ENCODE data around the gene RAB3IL1.

The RAB3IL1 gene

GRCh38 chr11:61905067-61905696, 12.2 kb downstream of the RAB3IL1 start:
- Histone ChIP-seq H3K27ac (ENCODE audit: low read depth in 2 of 2, low read length in 2 of 2) (no peak overlapping the region), H3K9ac (ENCODE audit: low read depth in 1 of 2, low read length in 2 of 2) (no peak overlapping the region), H3K36me3 (ENCODE audit: control insufficient read depth in 2 of 2, insufficient read depth in 2 of 2, low read length in 2 of 2) (peaks cover 0 to 3% of the 10 kb centered on the region in 2 donors), H3K27me3 (ENCODE audit: control insufficient read depth in 2 of 2, insufficient read depth in 2 of 2, low read length in 2 of 2) (no peaks in the 10 kb centered on the region), H3K4me1 (ENCODE audit: control insufficient read depth in 2 of 2, insufficient read depth in 2 of 2, low read length in 2 of 2) (no peaks in the 10 kb centered on the region), H3K9me3 (ENCODE audit: control insufficient read depth in 2 of 2, low read length in 2 of 2) (no peaks in the 10 kb centered on the region), H3K4me3 (ENCODE audit: low read length in 2 of 2) (no peak overlapping the region)

DNA sequence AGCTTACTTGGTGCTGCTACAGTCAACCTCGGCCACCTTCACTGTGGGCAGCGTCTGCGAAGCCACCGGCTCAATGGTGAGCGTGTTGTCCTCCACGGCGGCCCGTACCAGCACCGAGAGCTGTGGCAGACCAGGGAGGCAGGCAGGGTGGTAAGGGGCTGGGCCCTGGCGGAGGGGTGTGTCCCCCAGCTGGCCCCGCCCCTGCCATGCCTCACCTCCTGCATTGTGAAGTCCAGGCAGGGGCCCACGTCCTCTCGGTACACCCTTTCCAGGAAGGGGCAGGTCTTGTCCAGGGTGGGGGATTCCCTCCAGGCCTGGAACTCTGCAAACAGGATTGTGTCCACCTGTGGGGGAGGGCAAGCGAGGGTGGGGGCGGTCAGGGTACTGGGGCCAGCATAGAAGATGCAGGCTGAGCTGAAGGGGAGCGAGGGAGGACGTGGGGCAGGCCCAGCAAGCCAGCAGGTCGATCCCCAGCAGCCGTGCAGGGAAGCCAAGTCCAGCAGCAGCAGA, 12.8 kb downstream of the RAB3IL1 start:
- H3K4me3 ChIP-seq (ENCODE audit: low read length in 2 of 2), result no peak overlapping the region
- no peak overlapping the region for H3K9ac ChIP-seq (ENCODE audit: low read depth in 1 of 2, low read length in 2 of 2)
- H3K27me3 ChIP-seq (ENCODE audit: control insufficient read depth in 2 of 2, insufficient read depth in 2 of 2, low read length in 2 of 2), result no peaks in the 10 kb centered on the region
- H3K36me3 ChIP-seq (ENCODE audit: control insufficient read depth in 2 of 2, insufficient read depth in 2 of 2, low read length in 2 of 2), result peaks cover 0 to 3% of the 10 kb centered on the region in 2 donors
- H3K4me1 ChIP-seq (ENCODE audit: control insufficient read depth in 2 of 2, insufficient read depth in 2 of 2, low read length in 2 of 2), result no peaks in the 10 kb centered on the region
- H3K9me3 ChIP-seq (ENCODE audit: control insufficient read depth in 2 of 2, low read length in 2 of 2), result no peaks in the 10 kb centered on the region
- H3K27ac ChIP-seq (ENCODE audit: low read depth in 2 of 2, low read length in 2 of 2), result no peak overlapping the region

DNA sequence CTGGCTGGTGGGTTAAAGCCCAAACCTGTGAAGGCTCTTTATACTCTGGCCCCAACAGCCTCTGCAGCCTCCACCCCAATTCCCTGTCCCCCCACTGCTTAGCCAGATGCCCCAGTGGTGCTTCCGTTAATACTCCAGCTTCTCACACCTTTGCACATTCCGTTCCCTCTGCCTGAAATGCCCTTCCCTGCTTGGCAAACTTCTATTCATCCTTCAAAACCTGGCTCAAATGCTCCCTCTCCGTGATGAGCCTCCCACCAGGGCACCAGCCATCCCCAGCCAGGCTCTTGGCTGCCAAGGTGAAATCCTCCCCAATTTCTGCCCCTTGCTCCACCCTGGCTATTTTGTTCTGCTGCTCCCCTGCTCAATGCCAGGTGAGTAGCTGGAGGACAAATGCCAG, 13.5 kb downstream of the RAB3IL1 start:
- H3K27me3 ChIP-seq (ENCODE audit: control insufficient read depth in 2 of 2, insufficient read depth in 2 of 2, low read length in 2 of 2), result no peaks in the 10 kb centered on the region
- H3K9ac ChIP-seq (ENCODE audit: low read depth in 1 of 2, low read length in 2 of 2), result no peak overlapping the region
- H3K4me1 ChIP-seq (ENCODE audit: control insufficient read depth in 2 of 2, insufficient read depth in 2 of 2, low read length in 2 of 2), result no peaks in the 10 kb centered on the region
- peaks cover 0 to 3% of the 10 kb centered on the region in 2 donors for H3K36me3 ChIP-seq (ENCODE audit: control insufficient read depth in 2 of 2, insufficient read depth in 2 of 2, low read length in 2 of 2)
- no peaks in the 10 kb centered on the region for H3K9me3 ChIP-seq (ENCODE audit: control insufficient read depth in 2 of 2, low read length in 2 of 2)
- H3K4me3 ChIP-seq (ENCODE audit: low read length in 2 of 2), result no peak overlapping the region
- H3K27ac ChIP-seq (ENCODE audit: low read depth in 2 of 2, low read length in 2 of 2), result no peak overlapping the region

GRCh38 chr11:61902313-61902712, 15.1 kb downstream of the RAB3IL1 start:
- peaks cover 0 to 3% of the 10 kb centered on the region in 2 donors for H3K36me3 ChIP-seq (ENCODE audit: control insufficient read depth in 2 of 2, insufficient read depth in 2 of 2, low read length in 2 of 2)
- no peak overlapping the region for H3K9ac ChIP-seq (ENCODE audit: low read depth in 1 of 2, low read length in 2 of 2)
- no peak overlapping the region for H3K27ac ChIP-seq (ENCODE audit: low read depth in 2 of 2, low read length in 2 of 2)

DNA sequence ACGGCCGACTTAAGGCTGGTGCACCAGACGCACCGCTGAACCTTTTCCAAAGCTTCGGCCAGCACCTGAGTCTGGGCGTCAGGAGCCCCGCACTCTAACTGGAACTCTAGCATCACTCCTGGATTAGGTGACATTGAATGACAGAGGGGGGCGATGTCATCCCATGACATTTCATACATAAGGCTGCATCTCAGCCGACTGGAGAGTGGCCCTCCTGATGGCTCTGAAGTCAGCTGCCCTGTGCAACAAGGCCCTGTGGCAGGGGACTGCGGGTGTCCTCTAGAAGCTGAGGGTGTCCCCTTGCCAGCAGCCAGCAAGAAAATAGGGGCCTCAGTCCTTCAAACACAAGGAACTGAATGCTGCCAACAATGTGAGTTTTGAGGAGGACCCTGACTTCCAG, 16.0 kb downstream of the RAB3IL1 start:
- Histone ChIP-seq H3K27me3 (ENCODE audit: control insufficient read depth in 2 of 2, insufficient read depth in 2 of 2, low read length in 2 of 2) (no peaks in the 10 kb centered on the region), H3K9ac (ENCODE audit: low read depth in 1 of 2, low read length in 2 of 2) (no peak overlapping the region), H3K4me3 (ENCODE audit: low read length in 2 of 2) (no peak overlapping the region), H3K9me3 (ENCODE audit: control insufficient read depth in 2 of 2, low read length in 2 of 2) (no peaks in the 10 kb centered on the region), H3K36me3 (ENCODE audit: control insufficient read depth in 2 of 2, insufficient read depth in 2 of 2, low read length in 2 of 2) (peaks cover 0 to 3% of the 10 kb centered on the region in 2 donors), H3K4me1 (ENCODE audit: control insufficient read depth in 2 of 2, insufficient read depth in 2 of 2, low read length in 2 of 2) (peaks cover 0 to 3% of the 10 kb centered on the region in 2 donors), H3K27ac (ENCODE audit: low read depth in 2 of 2, low read length in 2 of 2) (no peak overlapping the region)

More at GRCh38 chr11:61902313-61902712, 15.1 kb downstream of the RAB3IL1 start:
- Histone ChIP-seq H3K9me3 (ENCODE audit: control insufficient read depth in 2 of 2, low read length in 2 of 2) (no peaks in the 10 kb centered on the region), H3K27me3 (ENCODE audit: control insufficient read depth in 2 of 2, insufficient read depth in 2 of 2, low read length in 2 of 2) (no peaks in the 10 kb centered on the region), H3K4me3 (ENCODE audit: low read length in 2 of 2) (no peak overlapping the region), H3K4me1 (ENCODE audit: control insufficient read depth in 2 of 2, insufficient read depth in 2 of 2, low read length in 2 of 2) (peaks cover 0 to 3% of the 10 kb centered on the region in 2 donors)

GRCh38 chr11:61900251-61900650, 17.1 kb downstream of the RAB3IL1 start:
- H3K4me3 ChIP-seq (ENCODE audit: low read length in 2 of 2), result no peak overlapping the region
- peaks cover 0 to 3% of the 10 kb centered on the region in 2 donors for H3K4me1 ChIP-seq (ENCODE audit: control insufficient read depth in 2 of 2, insufficient read depth in 2 of 2, low read length in 2 of 2)
- H3K9ac ChIP-seq (ENCODE audit: low read depth in 1 of 2, low read length in 2 of 2), result no peak overlapping the region
- peaks cover 0 to 3% of the 10 kb centered on the region in 2 donors for H3K36me3 ChIP-seq (ENCODE audit: control insufficient read depth in 2 of 2, insufficient read depth in 2 of 2, low read length in 2 of 2)
- H3K27ac ChIP-seq (ENCODE audit: low read depth in 2 of 2, low read length in 2 of 2), result no peak overlapping the region
- no peaks in the 10 kb centered on the region for H3K9me3 ChIP-seq (ENCODE audit: control insufficient read depth in 2 of 2, low read length in 2 of 2)
- H3K27me3 ChIP-seq (ENCODE audit: control insufficient read depth in 2 of 2, insufficient read depth in 2 of 2, low read length in 2 of 2), result no peaks in the 10 kb centered on the region

- H3K36me3 ChIP-seq (ENCODE audit: control insufficient read depth in 2 of 2, insufficient read depth in 2 of 2, low read length in 2 of 2), result peaks cover 0 to 2% of the 10 kb centered on the region in 2 donors
- H3K27me3 ChIP-seq (ENCODE audit: control insufficient read depth in 2 of 2, insufficient read depth in 2 of 2, low read length in 2 of 2), result no peaks in the 10 kb centered on the region
- no peak overlapping the region for H3K27ac ChIP-seq (ENCODE audit: low read depth in 2 of 2, low read length in 2 of 2)
- H3K9ac ChIP-seq (ENCODE audit: low read depth in 1 of 2, low read length in 2 of 2), result no peak overlapping the region
- peaks cover 0 to 3% of the 10 kb centered on the region in 2 donors for H3K4me1 ChIP-seq (ENCODE audit: control insufficient read depth in 2 of 2, insufficient read depth in 2 of 2, low read length in 2 of 2)
- H3K9me3 ChIP-seq (ENCODE audit: control insufficient read depth in 2 of 2, low read length in 2 of 2), result no peaks in the 10 kb centered on the region
- H3K4me3 ChIP-seq (ENCODE audit: low read length in 2 of 2), result no peak overlapping the region
These were observed 18.1 kb downstream of the RAB3IL1 start for GRCh38 chr11:61899146-61899841.

DNA sequence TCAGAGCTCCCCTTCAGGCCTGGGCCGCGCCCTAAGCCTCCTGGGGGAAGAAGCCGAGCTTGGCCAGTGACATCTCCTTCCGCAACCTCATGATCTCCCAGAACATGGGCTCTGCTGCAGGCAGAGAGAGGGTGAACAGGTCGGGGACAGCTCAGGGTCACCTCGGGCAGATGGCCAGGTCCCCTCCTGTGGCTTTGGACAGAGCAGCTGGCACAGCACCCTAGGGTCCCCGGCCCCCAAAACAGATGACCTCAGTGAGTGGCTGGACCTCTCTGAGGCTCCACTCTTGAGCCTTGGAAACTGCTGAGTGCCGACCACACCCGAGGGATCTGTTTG, 19.2 kb downstream of the RAB3IL1 start:
- Histone ChIP-seq H3K9me3 (ENCODE audit: control insufficient read depth in 2 of 2, low read length in 2 of 2) (no peaks in the 10 kb centered on the region), H3K9ac (ENCODE audit: low read depth in 1 of 2, low read length in 2 of 2) (no peak overlapping the region), H3K27ac (ENCODE audit: low read depth in 2 of 2, low read length in 2 of 2) (no peak overlapping the region), H3K4me1 (ENCODE audit: control insufficient read depth in 2 of 2, insufficient read depth in 2 of 2, low read length in 2 of 2) (peaks cover 0 to 3% of the 10 kb centered on the region in 2 donors), H3K4me3 (ENCODE audit: low read length in 2 of 2) (no peak overlapping the region), H3K27me3 (ENCODE audit: control insufficient read depth in 2 of 2, insufficient read depth in 2 of 2, low read length in 2 of 2) (no peaks in the 10 kb centered on the region), H3K36me3 (ENCODE audit: control insufficient read depth in 2 of 2, insufficient read depth in 2 of 2, low read length in 2 of 2) (no peaks in the 10 kb centered on the region)

GRCh38 chr11:61897387-61898246, 19.7 kb downstream of the RAB3IL1 start:
- peaks cover 0 to 3% of the 10 kb centered on the region in 2 donors for H3K4me1 ChIP-seq (ENCODE audit: control insufficient read depth in 2 of 2, insufficient read depth in 2 of 2, low read length in 2 of 2)
- H3K27ac ChIP-seq (ENCODE audit: low read depth in 2 of 2, low read length in 2 of 2), result no peak overlapping the region
- no peaks in the 10 kb centered on the region for H3K9me3 ChIP-seq (ENCODE audit: control insufficient read depth in 2 of 2, low read length in 2 of 2)
- H3K36me3 ChIP-seq (ENCODE audit: control insufficient read depth in 2 of 2, insufficient read depth in 2 of 2, low read length in 2 of 2), result no peaks in the 10 kb centered on the region
- H3K9ac ChIP-seq (ENCODE audit: low read depth in 1 of 2, low read length in 2 of 2), result no peak overlapping the region
- no peak overlapping the region for H3K4me3 ChIP-seq (ENCODE audit: low read length in 2 of 2)
- no peaks in the 10 kb centered on the region for H3K27me3 ChIP-seq (ENCODE audit: control insufficient read depth in 2 of 2, insufficient read depth in 2 of 2, low read length in 2 of 2)

All from mucosa of rectum (tissue), 2 donors.